A549 (cell line): ENCODE data around the gene CELF2. TPM values are rescaled to one million over a fixed set of nuclear protein-coding genes. Genes with fewer than 3 reads are reported as not detected.

Experiments
- ATAC-seq, 2 experiments: fragments of 200-7000 bp in 1 of 2; fragments of >200 bp in 1 of 2; cut with Nextera tagmentation in 1 of 2; cut with Tn5 transposase in 1 of 2; 3 replicates each; pipeline versions ENCODE4 v1.8.0 to v1.9.1; 2018 to 2020; ENCODE audit warnings: mild to moderate bottlenecking in 1 of 2, moderate library complexity in 1 of 2
- CTCF ChIA-PET: fragments of 300-600 bp; sonication (Branson Sonifier 250); formaldehyde crosslinking; extraction: SDS; loops from one replicate; lab custom pipeline; 2021; ENCODE audit warnings: antibody characterized with exemption, inconsistent platforms; lab: Yijun Ruan, JAX
- POLR2A ChIA-PET: fragments of 350-600 bp; formaldehyde crosslinking; extraction: SDS; loops from one replicate; lab custom pipeline; 2021; ENCODE audit warnings: antibody characterized with exemption, inconsistent platforms; lab: Yijun Ruan, JAX
- DNase-seq, 2 experiments: peaks; one replicate each; pipeline versions ENCODE4 v3.0.0 to v3.0.0-alpha.2; 2011 to 2016; ENCODE audit warnings: low read depth in 1 of 2, low spot score in 1 of 2
- FAIRE-seq: peaks from 2 replicates; lab custom pipeline; 2011; peaks lifted over from hg19 to GRCh38; lab: Jason Lieb, UNC
- H3K27ac ChIP-seq, 2 experiments: fragments of >200 bp; sonication (Bioruptor Twin); formaldehyde crosslinking; 3 replicates each; pipeline ENCODE4 v1.5.1; 2016 to 2017
- H3K4me1 ChIP-seq: fragments of >200 bp; sonication (Bioruptor Twin); formaldehyde crosslinking; 3 replicates; pipeline ENCODE4 v1.6.1; 2016
- H3K4me2 ChIP-seq: fragments of >200 bp; sonication (Bioruptor Twin); formaldehyde crosslinking; 3 replicates; pipeline ENCODE4 v1.6.1; 2016
- H3K4me3 ChIP-seq: fragments of >200 bp; sonication (Bioruptor Twin); formaldehyde crosslinking; 3 replicates; pipeline ENCODE4 v1.5.1; 2016
- H3K9me3 ChIP-seq: fragments of >200 bp; sonication (Bioruptor Twin); formaldehyde crosslinking; 3 replicates; pipeline ENCODE4 v1.6.1; 2016
- BCL3 ChIP-seq: fragments of >200 bp; sonication (Bioruptor Twin); formaldehyde crosslinking; IDR thresholded peaks from 3 replicates; pipeline ENCODE4 v1.6.1; 2016
- CBX8 ChIP-seq: fragments of 200-600 bp; sonication (generic); IDR thresholded peaks from 2 replicates; pipeline ENCODE4 v1.6.1; 2016
- CEBPB ChIP-seq, 2 experiments: fragments of >200 bp in 1 of 2; sonication (Bioruptor Twin) in 1 of 2; formaldehyde crosslinking in 1 of 2; IDR thresholded peaks; 2 replicates each; pipeline ENCODE4 v1.6.1; 2012 to 2016
- CHD4 ChIP-seq: fragments of 200-600 bp; sonication (generic); IDR thresholded peaks from 2 replicates; pipeline ENCODE4 v1.6.1; 2016; ENCODE audit warnings: antibody characterized with exemption, mild to moderate bottlenecking, borderline replicate concordance
- EHF ChIP-seq: fragments of 250-450 bp; sonication (Bioruptor Pico); IDR thresholded peaks from 2 replicates; pipeline ENCODE4 v1.5.0; 2020; ENCODE audit warnings: mild to moderate bottlenecking
- EHMT2 ChIP-seq: fragments of 200-600 bp; sonication (generic); IDR thresholded peaks from 2 replicates; pipeline ENCODE4 v1.6.1; 2016; ENCODE audit warnings: antibody characterized with exemption, low read depth, mild to moderate bottlenecking, moderate library complexity
- ESRRA ChIP-seq: fragments of 150-350 bp; IDR thresholded peaks from 2 replicates; pipeline ENCODE4 v1.6.1; 2014; ENCODE audit warnings: mild to moderate bottlenecking, low read length, borderline replicate concordance
- FOSL2 ChIP-seq, 2 experiments: fragments of 450-650 bp in 1 of 2; fragments of >200 bp in 1 of 2; sonication (Bioruptor Twin) in 1 of 2; formaldehyde crosslinking; IDR thresholded peaks; 2 replicates each; pipeline versions ENCODE4 v1.5.0 to v1.6.1; 2016 to 2020; ENCODE audit warnings: mild to moderate bottlenecking in 1 of 2, moderate library complexity in 1 of 2
- HDAC2 ChIP-seq: fragments of 200-600 bp; sonication (generic); IDR thresholded peaks from 2 replicates; pipeline ENCODE4 v1.6.1; 2016
- HMGXB4 ChIP-seq: fragments of 250-450 bp; sonication (Bioruptor Pico); IDR thresholded peaks from 2 replicates; pipeline ENCODE4 v1.5.0; 2021; ENCODE audit warnings: mild to moderate bottlenecking, moderate library complexity, borderline replicate concordance
- HOXB13 ChIP-seq: fragments of 250-450 bp; sonication (Bioruptor Pico); IDR thresholded peaks from 2 replicates; pipeline ENCODE4 v1.5.0; 2020; ENCODE audit warnings: low read depth, mild to moderate bottlenecking, moderate library complexity
- JUN ChIP-seq, 2 experiments: fragments of >200 bp; sonication (Bioruptor Twin); formaldehyde crosslinking; IDR thresholded peaks; 2 replicates in 1 of 2; 3 replicates in 1 of 2; pipeline ENCODE4 v1.6.1; 2016 to 2017
- JUNB ChIP-seq: fragments of >200 bp; sonication (Bioruptor Twin); formaldehyde crosslinking; IDR thresholded peaks from 2 replicates; pipeline ENCODE4 v1.6.1; 2016
- MAZ ChIP-seq: fragments of 150-350 bp; IDR thresholded peaks from 2 replicates; pipeline ENCODE4 v1.6.1; 2014; ENCODE audit warnings: antibody characterized with exemption, low read depth, low read length, borderline replicate concordance
- NPAS2 ChIP-seq: fragments of 250-450 bp; sonication (Bioruptor Pico); IDR thresholded peaks from 2 replicates; pipeline ENCODE4 v1.8.0; 2022; ENCODE audit warnings: mild to moderate bottlenecking, moderate library complexity, borderline replicate concordance
- NR3C1 ChIP-seq: fragments of >200 bp; sonication (Bioruptor Twin); formaldehyde crosslinking; IDR thresholded peaks from 3 replicates; pipeline ENCODE4 v1.6.1; 2017
- RAD21 ChIP-seq, 2 experiments: fragments of >200 bp in 1 of 2; sonication (Bioruptor Twin) in 1 of 2; formaldehyde crosslinking in 1 of 2; IDR thresholded peaks in 1 of 2; conservative IDR thresholded peaks in 1 of 2; 2 replicates in 1 of 2; 3 replicates in 1 of 2; pipeline ENCODE4 v1.6.1; 2012 to 2018; ENCODE audit warnings: inconsistent platforms in 1 of 2
- RARB ChIP-seq: fragments of 250-450 bp; sonication (Bioruptor Pico); IDR thresholded peaks from 2 replicates; pipeline ENCODE4 v1.8.0; 2021; ENCODE audit warnings: mild to moderate bottlenecking, moderate library complexity
- RNF2 ChIP-seq: fragments of 200-600 bp; sonication (generic); IDR thresholded peaks from 2 replicates; pipeline ENCODE4 v1.6.1; 2016; ENCODE audit warnings: low read depth, mild to moderate bottlenecking, antibody characterized with exemption, moderate library complexity, borderline replicate concordance
- SMC3 ChIP-seq: fragments of >200 bp; sonication (Bioruptor Twin); formaldehyde crosslinking; IDR thresholded peaks from 3 replicates; pipeline ENCODE4 v1.6.1; 2018; ENCODE audit warnings: inconsistent platforms
- TFCP2L1 ChIP-seq: fragments of 250-450 bp; sonication (Bioruptor Pico); IDR thresholded peaks from 2 replicates; pipeline ENCODE4 v1.5.0; 2021; ENCODE audit warnings: mild to moderate bottlenecking
- ZC3H11A ChIP-seq: fragments of 450-650 bp; IDR thresholded peaks from 2 replicates; pipeline ENCODE4 v1.6.1; 2014; ENCODE audit warnings: antibody characterized with exemption, mild to moderate bottlenecking
- ZNF302 ChIP-seq: fragments of 250-450 bp; sonication (Bioruptor Pico); IDR thresholded peaks from 2 replicates; pipeline ENCODE4 v1.9.0; 2021; ENCODE audit warnings: inconsistent platforms, mild to moderate bottlenecking, moderate library complexity
- ZSCAN20 ChIP-seq: fragments of 250-450 bp; sonication (Bioruptor Pico); IDR thresholded peaks from 2 replicates; pipeline ENCODE4 v1.8.0; 2022; ENCODE audit warnings: mild to moderate bottlenecking, moderate library complexity
- WGBS: methylation state at CpG from one replicate; pipeline ENCODE4 v1.1.6; 2017; ENCODE audit errors: missing lambda C conversion rate; 5-methylcytosine and 5-hydroxymethylcytosine counted together
- polyA plus RNA-seq, 4 experiments: library from polyadenylated mRNA; depleted of rRNA in 3 of 4; stranded (reverse); fragments of >200 nt; fragmentation: RNase III in 1 of 4; extraction: RNeasy Plus Mini Kit Qiagen cat#74134 plus additional on column Dnase treatment in 1 of 4; gene quantifications; 2 replicates in 3 of 4; 3 replicates in 1 of 4; pipeline ENCODE4 v1.2.3, GENCODE V29; 2011 to 2017
- TF ChIP-seq, protein P1 (sequence below): fragments of 250-450 bp; sonication (Bioruptor Pico); IDR thresholded peaks from 2 replicates; pipeline ENCODE4 v1.5.0; 2020; ENCODE audit warnings: low read depth, mild to moderate bottlenecking, moderate library complexity
- TF ChIP-seq, protein P2 (sequence below): IDR thresholded peaks from 2 replicates; pipeline ENCODE4 v1.6.1; 2012
- TF ChIP-seq, protein P3 (sequence below): IDR thresholded peaks from 2 replicates; pipeline ENCODE4 v1.6.1; 2012
- TF ChIP-seq, protein P4 (sequence below): fragments of >200 bp; sonication (Bioruptor Twin); formaldehyde crosslinking; IDR thresholded peaks from 2 replicates; pipeline ENCODE4 v1.6.1; 2016

Gene CELF2
- polyA plus RNA-seq, 2 of the 4 experiments (the other 2 are of a cell fraction) = 0.01 to 0.03 TPM

- DNase-seq (no peak), ATAC-seq (no peak), FAIRE-seq (no peak)
- CTCF ChIA-PET = interaction anchor here (1.0 to 1.3 kb wide), 2 partner anchors 10 to 14 kb away, joined by 3 read pairs; no protein-coding TSS in a partner anchor
- 30% methylated on average over 9 of the region's 9 CpGs for WGBS
- Histone ChIP-seq H3K4me3 (no peak overlapping the region), H3K27ac (no peak overlapping the region), H3K4me1 (no peaks in the 10 kb centered on the region), H3K9me3 (no peaks in the 10 kb centered on the region), H3K4me2 (no peak overlapping the region)
- POLR2A ChIA-PET = no interaction called here
- TF ChIP-seq EHF = no peak
- no peak for TF ChIP-seq SMC3
- no peak for TF ChIP-seq CEBPB (IDR thresholded peaks at IDR 0.05)
- TF ChIP-seq HMGXB4 (CRISPR knock-in tag) = no peak
- TF ChIP-seq BCL3 = no peak
- no peak for TF ChIP-seq HDAC2
- TF ChIP-seq, protein P1, sequence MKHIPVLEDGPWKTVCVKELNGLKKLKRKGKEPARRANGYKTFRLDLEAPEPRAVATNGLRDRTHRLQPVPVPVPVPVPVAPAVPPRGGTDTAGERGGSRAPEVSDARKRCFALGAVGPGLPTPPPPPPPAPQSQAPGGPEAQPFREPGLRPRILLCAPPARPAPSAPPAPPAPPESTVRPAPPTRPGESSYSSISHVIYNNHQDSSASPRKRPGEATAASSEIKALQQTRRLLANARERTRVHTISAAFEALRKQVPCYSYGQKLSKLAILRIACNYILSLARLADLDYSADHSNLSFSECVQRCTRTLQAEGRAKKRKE = no peak
- TF ChIP-seq CBX8 = no peak
- TF ChIP-seq JUN (IDR thresholded peaks at IDR 0.05) = no peak
- no peak for TF ChIP-seq ZC3H11A
- no peak for TF ChIP-seq NPAS2 (CRISPR knock-in tag)
- TF ChIP-seq RNF2 = no peak
- TF ChIP-seq RAD21 (conservative IDR thresholded peaks at IDR 0.05 in 1 of 2, IDR thresholded peaks at IDR 0.05 in 1 of 2) = no peak
- TF ChIP-seq RARB (CRISPR knock-in tag) = no peak
- no peak for TF ChIP-seq MAZ
Measured at GRCh38 chr10:11005725-11006427, 11.8 kb upstream of the CELF2 start.

- WGBS = 21% methylated on average over 3 of the region's 3 CpGs
- H3K27ac ChIP-seq = no peak overlapping the region
- no peak for DNase-seq
- ATAC-seq = no peak
- no peak overlapping the region for H3K4me2 ChIP-seq
- CTCF ChIA-PET = no interaction called here
- TF ChIP-seq EHMT2 (no peak), ZNF302 (CRISPR knock-in tag) (no peak), ZSCAN20 (CRISPR knock-in tag) (no peak), HDAC2 (no peak), JUN (IDR thresholded peaks at IDR 0.05) (no peak), FOSL2 (IDR thresholded peaks at IDR 0.05) (no peak), FOSL2 (CRISPR knock-in tag; IDR thresholded peaks at IDR 0.05) (no peak), HOXB13 (CRISPR knock-in tag) (no peak), NPAS2 (CRISPR knock-in tag) (no peak), JUNB (no peak), NR3C1 (no peak), EHF (no peak), TFCP2L1 (no peak), CHD4 (no peak), HMGXB4 (CRISPR knock-in tag) (no peak), CBX8 (no peak), ESRRA (no peak)
- TF ChIP-seq, protein P2, sequence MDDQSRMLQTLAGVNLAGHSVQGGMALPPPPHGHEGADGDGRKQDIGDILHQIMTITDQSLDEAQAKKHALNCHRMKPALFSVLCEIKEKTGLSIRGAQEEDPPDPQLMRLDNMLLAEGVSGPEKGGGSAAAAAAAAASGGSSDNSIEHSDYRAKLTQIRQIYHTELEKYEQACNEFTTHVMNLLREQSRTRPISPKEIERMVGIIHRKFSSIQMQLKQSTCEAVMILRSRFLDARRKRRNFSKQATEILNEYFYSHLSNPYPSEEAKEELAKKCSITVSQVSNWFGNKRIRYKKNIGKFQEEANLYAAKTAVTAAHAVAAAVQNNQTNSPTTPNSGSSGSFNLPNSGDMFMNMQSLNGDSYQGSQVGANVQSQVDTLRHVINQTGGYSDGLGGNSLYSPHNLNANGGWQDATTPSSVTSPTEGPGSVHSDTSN = no peak
- TF ChIP-seq, protein P3, sequence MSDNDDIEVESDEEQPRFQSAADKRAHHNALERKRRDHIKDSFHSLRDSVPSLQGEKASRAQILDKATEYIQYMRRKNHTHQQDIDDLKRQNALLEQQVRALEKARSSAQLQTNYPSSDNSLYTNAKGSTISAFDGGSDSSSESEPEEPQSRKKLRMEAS = no peak
- TF ChIP-seq, protein P4, sequence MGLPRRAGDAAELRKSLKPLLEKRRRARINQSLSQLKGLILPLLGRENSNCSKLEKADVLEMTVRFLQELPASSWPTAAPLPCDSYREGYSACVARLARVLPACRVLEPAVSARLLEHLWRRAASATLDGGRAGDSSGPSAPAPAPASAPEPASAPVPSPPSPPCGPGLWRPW = no peak
- POLR2A ChIA-PET = no interaction called here
- H3K4me3 ChIP-seq = no peak overlapping the region
- H3K4me1 ChIP-seq = no peaks in the 10 kb centered on the region
- H3K9me3 ChIP-seq = no peaks in the 10 kb centered on the region
- no peak for FAIRE-seq
Measured at GRCh38 chr10:11006428-11006825, 11.2 kb upstream of the CELF2 start.
